Measurements from ENCODE around the gene ASPHD2.

Gene ASPHD2

DNA sequence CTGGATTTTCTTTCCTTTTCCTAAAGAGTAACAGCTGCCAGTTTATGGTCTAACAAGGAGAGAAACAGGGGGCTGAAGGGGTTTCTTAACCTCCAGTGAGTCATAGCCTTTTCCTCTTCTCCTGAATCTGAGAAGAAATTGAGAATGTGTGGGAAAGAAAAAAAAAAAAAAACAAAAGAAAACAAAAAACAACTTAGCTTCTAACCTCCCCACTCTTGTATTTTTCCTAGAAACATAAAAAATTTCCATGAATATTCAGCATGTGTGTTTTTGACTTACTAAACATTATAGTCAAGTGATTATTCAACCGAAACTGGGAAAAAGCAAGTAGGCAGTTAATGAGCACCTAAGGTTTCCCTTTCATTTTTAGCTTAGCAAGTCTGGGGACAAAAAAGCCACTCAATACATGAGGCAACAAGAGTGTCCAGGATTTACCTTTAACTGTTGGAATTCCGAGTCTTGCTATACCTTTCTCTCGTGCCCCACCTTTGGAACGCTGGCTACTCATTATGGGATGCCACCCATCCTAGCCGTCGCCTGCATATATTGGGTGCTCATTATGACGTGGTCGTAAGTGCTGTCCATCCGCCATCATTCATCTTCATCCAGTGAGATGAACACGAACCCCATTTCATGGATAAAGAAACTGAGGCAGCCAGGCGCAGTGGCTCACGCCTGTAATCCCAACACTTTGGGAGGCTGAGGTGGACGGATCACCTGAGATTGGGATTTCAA is 2.4 kb downstream of the ASPHD2 start:
- Histone ChIP-seq H3K4me1 (ENCODE audit: control insufficient read depth, insufficient read depth, low read length) (no peaks in the 10 kb centered on the region; the same call in 1 of the 2 replicates), H3K4me3 (ENCODE audit: low read depth, low read length) (no peak overlapping the region), H3K27ac (ENCODE audit: extremely low read depth, low read depth, low read length) (no peak overlapping the region), H3K9me3 (ENCODE audit: control insufficient read depth, insufficient read depth, low read depth, low read length) (no peaks in the 10 kb centered on the region), H3K36me3 (ENCODE audit: control insufficient read depth in 2 of 2, insufficient read depth in 1 of 2, low read length in 2 of 2) (peaks cover 0 to 20% of the 10 kb centered on the region in 2 experiments; a peak in 1 of 3 replicates)
- ChIA-PET CTCF (interaction anchor here (0.6 to 2.2 kb wide), 7 partner anchors 14 to 233 kb away, joined by 3 to 20 read pairs (median 3); no protein-coding TSS in a partner anchor), POLR2A (interaction anchor here (0.6 to 2.0 kb wide), 3 partner anchors 28 to 882 kb away, joined by 4 to 6 read pairs (median 5); partner anchors contain the start of genes HPS4 and SRRD)
- TF ChIP-seq ZNF335 (tag by site-specific recombination; conservative IDR thresholded peaks at IDR 0.05) (0 out of 2 replicates have a peak, but pooled peaks have one; percentile 21), ZNF266 (tag by site-specific recombination; IDR thresholded peaks at IDR 0.05; ENCODE audit: low read depth) (no peak)

DNA sequence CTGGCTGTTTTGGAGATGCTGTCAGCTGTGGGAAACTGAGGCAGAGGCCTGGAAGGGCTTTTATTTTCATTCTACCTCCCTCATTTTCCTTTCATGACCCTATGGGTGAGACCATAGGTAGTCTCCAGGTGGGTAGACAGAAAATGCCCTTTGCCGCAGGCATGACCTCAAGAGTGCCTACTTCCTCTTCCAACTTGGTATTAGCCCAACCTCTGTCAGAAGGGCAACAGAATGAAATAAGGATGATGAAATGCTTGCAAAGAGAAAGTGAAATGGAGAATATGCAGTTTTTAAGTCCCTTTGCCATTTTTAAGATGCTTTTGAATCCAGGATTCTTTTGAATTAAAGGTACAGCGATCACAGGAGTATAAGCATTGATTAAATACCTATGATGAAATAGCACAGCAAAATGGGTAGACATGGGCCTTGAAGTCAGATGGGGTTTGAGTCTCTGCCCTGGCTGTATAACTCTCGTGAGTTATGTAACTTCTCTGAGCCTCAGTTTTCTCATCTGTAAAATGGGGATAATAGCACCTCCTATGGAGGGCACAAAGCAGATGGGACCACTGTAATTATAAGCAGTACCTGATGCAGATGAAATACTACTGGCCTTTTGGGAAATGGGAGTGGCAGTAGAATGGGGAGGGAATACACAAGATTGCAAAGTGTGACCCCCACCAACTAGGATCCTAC is 3.7 kb downstream of the ASPHD2 start:
- no peak overlapping the region for H3K27ac ChIP-seq (ENCODE audit: extremely low read depth, low read depth, low read length)
- CTCF ChIA-PET = interaction anchor here (0.7 kb wide), 1 partner anchor 68 kb away, joined by 3 read pairs; no protein-coding TSS in a partner anchor

DNA sequence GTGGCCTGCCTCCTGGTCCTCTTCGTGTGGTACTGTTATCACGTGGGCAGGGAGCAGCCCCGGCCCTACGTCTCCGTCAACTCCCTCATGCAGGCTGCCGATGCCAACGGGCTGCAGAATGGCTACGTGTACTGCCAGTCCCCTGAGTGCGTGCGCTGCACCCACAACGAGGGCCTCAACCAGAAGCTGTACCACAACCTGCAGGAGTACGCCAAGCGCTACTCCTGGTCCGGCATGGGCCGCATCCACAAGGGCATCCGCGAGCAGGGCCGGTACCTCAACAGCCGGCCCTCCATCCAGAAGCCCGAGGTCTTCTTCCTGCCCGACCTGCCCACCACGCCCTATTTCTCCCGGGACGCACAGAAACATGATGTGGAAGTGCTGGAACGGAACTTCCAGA is 4.7 kb downstream of the ASPHD2 start:
- CTCF ChIA-PET = interaction anchor here (0.6 to 1.3 kb wide), 2 partner anchors 28 to 1013 kb away, joined by 3 to 4 read pairs; no protein-coding TSS in a partner anchor
- H3K9me3 ChIP-seq (ENCODE audit: control insufficient read depth, insufficient read depth, low read depth, low read length) = no peaks in the 10 kb centered on the region
- no peak overlapping the region for H3K4me3 ChIP-seq (ENCODE audit: low read depth, low read length)
- no peak overlapping the region for H3K27ac ChIP-seq (ENCODE audit: extremely low read depth, low read depth, low read length)
- no peaks in the 10 kb centered on the region for H3K4me1 ChIP-seq (ENCODE audit: control insufficient read depth, insufficient read depth, low read length)
- POLR2A ChIA-PET = no interaction called here
- peaks cover 0 to 25% of the 10 kb centered on the region in 2 experiments; a peak in 1 of 3 replicates for H3K36me3 ChIP-seq (ENCODE audit: control insufficient read depth in 2 of 2, insufficient read depth in 1 of 2, low read length in 2 of 2)
- no peak for TF ChIP-seq ZNF600 (tag by site-specific recombination; IDR thresholded peaks at IDR 0.05)
- TF ChIP-seq, protein P1, sequence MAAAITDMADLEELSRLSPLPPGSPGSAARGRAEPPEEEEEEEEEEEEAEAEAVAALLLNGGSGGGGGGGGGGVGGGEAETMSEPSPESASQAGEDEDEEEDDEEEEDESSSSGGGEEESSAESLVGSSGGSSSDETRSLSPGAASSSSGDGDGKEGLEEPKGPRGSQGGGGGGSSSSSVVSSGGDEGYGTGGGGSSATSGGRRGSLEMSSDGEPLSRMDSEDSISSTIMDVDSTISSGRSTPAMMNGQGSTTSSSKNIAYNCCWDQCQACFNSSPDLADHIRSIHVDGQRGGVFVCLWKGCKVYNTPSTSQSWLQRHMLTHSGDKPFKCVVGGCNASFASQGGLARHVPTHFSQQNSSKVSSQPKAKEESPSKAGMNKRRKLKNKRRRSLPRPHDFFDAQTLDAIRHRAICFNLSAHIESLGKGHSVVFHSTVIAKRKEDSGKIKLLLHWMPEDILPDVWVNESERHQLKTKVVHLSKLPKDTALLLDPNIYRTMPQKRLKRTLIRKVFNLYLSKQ (tag by site-specific recombination; IDR thresholded peaks at IDR 0.05; ENCODE audit: borderline replicate concordance) = no peak
- TF ChIP-seq, protein P2, sequence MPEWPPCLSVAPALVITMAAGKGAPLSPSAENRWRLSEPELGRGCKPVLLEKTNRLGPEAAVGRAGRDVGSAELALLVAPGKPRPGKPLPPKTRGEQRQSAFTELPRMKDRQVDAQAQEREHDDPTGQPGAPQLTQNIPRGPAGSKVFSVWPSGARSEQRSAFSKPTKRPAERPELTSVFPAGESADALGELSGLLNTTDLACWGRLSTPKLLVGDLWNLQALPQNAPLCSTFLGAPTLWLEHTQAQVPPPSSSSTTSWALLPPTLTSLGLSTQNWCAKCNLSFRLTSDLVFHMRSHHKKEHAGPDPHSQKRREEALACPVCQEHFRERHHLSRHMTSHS (tag by site-specific recombination; IDR thresholded peaks at IDR 0.05) = no peak

More for the DNA sequence above, 3.7 kb downstream of the ASPHD2 start:
- Histone ChIP-seq H3K4me3 (ENCODE audit: low read depth, low read length) (no peak overlapping the region), H3K36me3 (ENCODE audit: control insufficient read depth in 2 of 2, insufficient read depth in 1 of 2, low read length in 2 of 2) (peaks cover 0 to 25% of the 10 kb centered on the region in 2 experiments; a peak in 1 of 3 replicates), H3K4me1 (ENCODE audit: control insufficient read depth, insufficient read depth, low read length) (no peaks in the 10 kb centered on the region; the same call in 1 of the 2 replicates), H3K9me3 (ENCODE audit: control insufficient read depth, insufficient read depth, low read depth, low read length) (no peaks in the 10 kb centered on the region)
- no peak for TF ChIP-seq ZBTB21 (tag by site-specific recombination; IDR thresholded peaks at IDR 0.05)
- TF ChIP-seq SP7 (tag by site-specific recombination; IDR thresholded peaks at IDR 0.05) = no peak
- TF ChIP-seq ZSCAN16 (tag by site-specific recombination; IDR thresholded peaks at IDR 0.05) = no peak
- TF ChIP-seq, protein P3, sequence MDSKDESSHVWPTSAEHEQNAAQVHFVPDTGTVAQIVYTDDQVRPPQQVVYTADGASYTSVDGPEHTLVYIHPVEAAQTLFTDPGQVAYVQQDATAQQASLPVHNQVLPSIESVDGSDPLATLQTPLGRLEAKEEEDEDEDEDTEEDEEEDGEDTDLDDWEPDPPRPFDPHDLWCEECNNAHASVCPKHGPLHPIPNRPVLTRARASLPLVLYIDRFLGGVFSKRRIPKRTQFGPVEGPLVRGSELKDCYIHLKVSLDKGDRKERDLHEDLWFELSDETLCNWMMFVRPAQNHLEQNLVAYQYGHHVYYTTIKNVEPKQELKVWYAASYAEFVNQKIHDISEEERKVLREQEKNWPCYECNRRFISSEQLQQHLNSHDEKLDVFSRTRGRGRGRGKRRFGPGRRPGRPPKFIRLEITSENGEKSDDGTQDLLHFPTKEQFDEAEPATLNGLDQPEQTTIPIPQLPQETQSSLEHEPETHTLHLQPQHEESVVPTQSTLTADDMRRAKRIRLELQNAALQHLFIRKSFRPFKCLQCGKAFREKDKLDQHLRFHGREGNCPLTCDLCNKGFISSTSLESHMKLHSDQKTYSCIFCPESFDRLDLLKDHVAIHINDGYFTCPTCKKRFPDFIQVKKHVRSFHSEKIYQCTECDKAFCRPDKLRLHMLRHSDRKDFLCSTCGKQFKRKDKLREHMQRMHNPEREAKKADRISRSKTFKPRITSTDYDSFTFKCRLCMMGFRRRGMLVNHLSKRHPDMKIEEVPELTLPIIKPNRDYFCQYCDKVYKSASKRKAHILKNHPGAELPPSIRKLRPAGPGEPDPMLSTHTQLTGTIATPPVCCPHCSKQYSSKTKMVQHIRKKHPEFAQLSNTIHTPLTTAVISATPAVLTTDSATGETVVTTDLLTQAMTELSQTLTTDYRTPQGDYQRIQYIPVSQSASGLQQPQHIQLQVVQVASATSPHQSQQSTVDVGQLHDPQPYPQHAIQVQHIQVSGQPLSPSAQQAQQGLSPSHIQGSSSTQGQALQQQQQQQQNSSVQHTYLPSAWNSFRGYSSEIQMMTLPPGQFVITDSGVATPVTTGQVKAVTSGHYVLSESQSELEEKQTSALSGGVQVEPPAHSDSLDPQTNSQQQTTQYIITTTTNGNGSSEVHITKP (tag by site-specific recombination; IDR thresholded peaks at IDR 0.05) = peak; percentile 58
- POLR2A ChIA-PET = no interaction called here

Data from HEK293 (cell line).